GM10847 (cell line): ENCODE results near the gene UBE2E1.

Experiments
- POLR2A ChIP-seq: IDR thresholded peaks from 2 replicates; pipeline ENCODE4 v1.6.1; 2011; ENCODE audit not compliant: insufficient read length; ENCODE audit errors: extremely low read depth

UBE2E1 gene

DNA sequence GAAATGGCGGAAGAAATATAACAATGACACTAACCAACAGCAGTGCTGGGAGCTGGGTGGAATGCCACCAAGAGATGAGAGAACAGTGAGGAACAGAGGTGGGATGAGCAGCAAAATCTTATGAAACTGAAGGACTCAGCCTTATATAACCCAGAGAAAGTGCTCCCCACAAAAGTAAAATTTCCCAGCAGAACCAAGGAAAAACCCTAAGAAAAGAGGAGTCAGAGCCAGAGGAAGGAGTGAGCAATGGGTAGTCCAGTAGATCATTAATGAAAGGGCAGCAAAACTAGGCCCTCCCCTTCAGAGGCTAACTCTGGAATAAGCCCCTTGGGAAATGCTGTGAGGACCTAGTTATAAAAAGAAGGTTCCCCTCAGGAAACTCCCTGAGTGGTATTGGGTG is 24.7 kb upstream of the UBE2E1 start:
- TF ChIP-seq POLR2A, result no peak

DNA sequence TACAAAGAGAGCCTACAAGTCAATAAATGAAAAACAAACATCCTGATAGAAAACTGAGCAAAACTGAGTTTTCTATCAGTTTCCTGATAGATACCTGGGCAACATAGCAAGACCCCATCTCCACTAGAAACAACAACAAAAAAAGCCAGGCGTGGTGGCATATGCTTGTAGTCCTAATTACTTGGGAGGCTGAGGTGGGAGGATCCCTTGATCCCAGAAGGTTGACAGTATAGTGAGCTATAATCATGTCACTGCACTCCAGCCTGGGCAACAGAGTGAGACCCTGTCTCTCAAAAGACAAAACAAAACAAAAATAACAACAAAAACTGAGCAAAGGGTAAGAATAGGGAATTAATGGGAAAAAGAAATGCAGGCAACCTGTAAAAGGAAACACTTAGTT is 23.9 kb upstream of the UBE2E1 start:
- TF ChIP-seq POLR2A, result no peak

DNA sequence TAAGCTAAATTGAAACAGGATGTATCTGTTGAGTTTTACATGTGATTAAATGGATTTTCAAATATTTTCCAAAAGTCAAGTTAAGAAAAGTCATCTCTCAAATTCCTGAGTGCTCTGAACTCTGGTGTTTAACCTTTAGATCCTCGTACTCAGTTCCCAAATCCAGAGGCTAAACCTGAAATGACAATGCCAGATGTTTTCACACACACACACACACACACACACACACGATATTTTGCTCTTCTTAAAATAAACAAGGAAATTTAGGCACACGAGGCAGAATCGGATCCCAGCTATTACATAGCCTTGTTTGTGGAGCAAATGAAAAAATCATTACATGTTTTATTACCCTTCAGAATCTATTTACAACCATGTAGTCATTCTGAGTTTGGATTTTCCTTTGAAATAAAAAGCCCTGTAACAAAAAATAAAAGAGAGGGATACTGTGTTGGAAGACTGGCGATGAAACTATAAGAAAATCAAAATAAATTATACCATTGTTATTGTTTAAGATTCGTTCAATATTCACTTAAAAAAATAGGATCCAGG is 20.6 kb upstream of the UBE2E1 start:
- TF ChIP-seq POLR2A, result no peak

DNA sequence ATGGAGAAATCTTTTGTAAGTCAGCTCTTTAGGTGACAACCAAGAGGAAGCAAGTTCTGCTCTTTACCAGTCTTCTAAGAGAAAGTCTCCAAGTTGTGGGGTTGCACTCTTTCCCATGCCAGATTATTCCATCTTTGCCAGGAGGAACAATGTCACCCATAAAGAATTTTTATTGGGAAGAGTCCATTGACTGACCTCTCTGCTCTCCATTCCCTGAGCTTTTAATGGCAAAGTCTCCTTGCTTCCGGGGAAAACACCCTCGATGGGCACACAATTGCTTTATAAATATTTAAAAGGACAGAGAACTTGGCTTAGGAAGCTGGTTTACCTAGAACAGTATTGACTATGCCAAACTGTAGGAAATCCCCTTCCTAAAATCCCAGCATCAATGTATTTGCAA is 19.9 kb upstream of the UBE2E1 start:
- no peak for TF ChIP-seq POLR2A

DNA sequence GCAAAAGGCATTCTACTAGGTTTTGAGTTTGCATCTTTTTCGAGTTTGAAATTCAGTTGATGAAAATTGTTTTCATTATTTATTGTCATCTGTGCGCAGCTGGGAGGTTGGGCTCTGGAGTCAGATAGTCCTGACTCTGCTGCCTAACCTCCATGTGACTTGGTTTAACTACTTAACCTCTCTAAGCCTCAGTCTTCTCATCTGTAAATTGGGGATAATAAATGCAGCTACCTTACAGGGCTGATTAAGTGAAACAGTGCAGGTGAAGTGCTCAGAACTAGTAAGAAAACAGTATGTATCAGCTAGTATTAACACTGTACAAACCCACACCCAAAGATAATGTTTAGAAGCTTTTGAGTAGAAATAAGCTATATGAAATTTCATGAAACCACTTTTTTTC is 14.1 kb upstream of the UBE2E1 start:
- TF ChIP-seq POLR2A, result no peak

DNA sequence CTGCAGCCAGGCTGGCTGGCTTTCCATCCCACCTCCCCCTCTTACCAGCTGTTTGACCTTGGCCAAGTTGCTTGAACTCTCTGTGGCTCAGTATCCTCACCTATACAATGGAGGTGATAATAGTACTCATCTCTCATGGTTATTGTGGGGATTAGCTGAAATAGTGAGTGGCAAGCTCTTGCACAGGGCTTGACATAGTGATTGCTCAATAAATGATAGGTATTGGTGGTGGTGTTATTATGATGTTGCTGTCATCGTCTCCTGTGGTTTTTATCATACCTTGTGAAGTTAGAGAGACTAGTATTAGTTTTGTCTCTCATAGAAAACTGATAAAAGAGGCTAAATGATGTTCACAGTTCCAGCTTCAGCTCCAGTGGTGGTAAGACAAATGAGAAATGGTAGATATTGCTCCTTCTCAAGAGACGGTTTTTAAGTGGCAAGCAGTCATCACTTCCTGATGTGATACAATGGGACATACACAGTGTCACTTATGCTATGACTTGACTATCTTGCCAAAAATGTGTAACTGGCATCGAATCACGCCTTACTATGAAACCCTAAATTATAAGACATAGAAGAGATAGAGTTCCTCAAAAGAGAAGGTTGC is 12.1 kb upstream of the UBE2E1 start:
- no peak for TF ChIP-seq POLR2A

DNA sequence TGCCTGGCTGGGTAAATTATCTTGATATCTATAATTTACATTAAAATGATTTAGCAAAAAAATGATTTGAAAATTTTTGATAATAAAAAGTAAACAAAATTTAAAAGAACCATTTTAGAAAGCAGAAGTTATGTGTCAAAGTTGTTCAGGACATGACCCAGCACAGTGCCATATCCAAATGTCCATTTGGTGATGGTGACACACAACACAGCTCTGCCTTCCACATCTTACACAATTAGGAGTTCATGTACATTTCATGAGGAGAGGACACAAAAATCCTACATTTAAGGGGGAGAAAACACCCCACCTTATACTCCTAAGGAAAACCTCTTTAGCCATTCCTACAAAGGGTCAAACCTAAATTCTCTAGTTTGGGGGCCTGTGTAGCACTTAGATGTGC is 10.7 kb upstream of the UBE2E1 start:
- TF ChIP-seq POLR2A, result no peak

DNA sequence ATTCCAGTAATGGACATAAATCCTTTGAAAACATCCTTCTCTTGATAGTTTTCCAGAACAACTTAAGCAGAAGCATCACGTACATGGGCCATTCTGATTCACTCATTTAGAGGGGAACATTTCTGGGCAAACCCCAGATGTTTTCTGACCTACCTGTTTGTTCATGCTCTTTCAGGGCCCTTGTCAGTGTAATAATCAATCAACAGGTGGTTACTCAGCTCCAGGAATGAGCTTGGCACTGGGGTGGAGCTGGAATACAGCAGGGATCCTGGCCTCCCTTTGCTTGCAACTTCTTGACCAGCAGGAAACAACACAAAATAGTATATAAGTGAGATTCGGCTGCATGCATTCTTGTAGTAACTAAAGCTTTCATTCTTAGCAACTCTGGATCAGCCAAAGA is 9.2 kb upstream of the UBE2E1 start:
- TF ChIP-seq POLR2A, result no peak

DNA sequence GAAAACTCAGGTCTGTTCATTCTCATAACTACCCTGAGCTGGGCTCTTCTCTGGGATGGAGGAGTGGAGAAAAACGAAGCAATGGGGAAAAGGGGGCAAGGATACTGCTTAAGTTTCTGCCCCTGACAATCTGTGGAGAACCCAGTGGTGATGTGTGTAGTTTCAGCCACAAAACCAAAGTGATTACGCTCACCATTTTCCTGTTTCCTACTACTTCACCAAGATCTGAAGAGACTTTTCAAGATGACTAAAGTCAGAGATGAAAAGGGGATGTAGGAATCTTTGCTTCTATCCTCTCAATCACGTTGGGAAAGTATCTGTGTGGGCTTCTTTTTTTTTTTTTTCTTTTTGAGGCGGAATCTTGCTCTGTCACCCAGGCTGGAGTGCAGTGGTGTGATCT is 8.3 kb upstream of the UBE2E1 start:
- TF ChIP-seq POLR2A, result no peak

DNA sequence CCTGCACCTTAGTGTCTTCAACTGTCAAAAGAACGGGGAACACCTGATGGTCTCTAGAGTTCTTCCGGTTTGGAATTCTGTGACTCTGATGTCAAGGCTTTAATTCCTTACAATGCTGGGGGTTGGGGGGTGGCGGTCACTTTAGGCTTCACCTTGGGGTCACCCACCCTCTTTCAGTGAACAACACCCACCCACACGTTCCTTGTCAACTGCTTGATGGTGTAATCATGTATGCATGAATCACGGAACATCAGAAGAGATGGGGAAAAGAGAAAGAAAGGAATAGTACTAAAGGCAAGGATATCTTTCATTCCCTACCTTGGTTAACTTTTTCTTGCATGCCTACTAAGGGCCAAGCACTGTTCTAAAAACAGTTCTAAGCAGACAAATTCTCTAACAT is 7.3 kb upstream of the UBE2E1 start:
- TF ChIP-seq POLR2A, result no peak

DNA sequence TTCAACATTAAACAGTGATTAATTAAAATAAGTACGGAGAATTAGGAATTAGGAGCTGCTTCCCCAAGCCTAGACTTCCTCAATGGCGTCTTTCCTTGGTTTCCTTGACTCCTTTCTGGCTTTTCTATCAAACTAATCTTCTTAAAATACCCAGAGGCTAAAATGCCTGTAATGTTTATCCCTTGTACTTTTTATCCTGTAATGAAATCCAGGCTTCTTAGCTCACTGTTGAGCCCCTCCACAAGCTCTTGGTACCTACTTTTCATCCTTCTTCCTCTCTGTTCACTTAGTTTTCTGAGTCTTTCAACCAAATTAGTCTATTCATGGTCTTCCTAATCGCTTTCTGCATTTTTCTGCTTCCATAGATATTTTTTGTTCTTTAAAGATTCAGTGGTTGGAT is 6.9 kb upstream of the UBE2E1 start:
- no peak for TF ChIP-seq POLR2A

DNA sequence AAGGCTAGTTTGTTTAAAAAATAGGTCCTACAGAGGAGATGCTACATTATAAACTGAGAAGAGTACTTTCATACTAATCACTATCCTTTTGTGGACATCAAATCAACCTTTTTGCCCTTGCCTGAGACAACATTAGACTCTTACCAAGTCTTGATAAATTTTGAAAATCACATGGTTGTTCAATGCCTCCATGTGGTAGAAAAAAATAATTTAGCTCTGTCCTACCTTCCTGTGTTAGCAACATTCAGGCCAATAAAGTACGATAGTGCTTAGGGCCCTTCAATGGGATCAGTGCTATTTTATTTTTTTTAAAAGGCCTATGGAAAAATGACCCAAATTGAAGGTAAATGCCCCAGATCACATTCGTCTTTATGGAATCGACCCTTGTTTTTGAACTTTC is 5.0 kb upstream of the UBE2E1 start:
- TF ChIP-seq POLR2A, result no peak

DNA sequence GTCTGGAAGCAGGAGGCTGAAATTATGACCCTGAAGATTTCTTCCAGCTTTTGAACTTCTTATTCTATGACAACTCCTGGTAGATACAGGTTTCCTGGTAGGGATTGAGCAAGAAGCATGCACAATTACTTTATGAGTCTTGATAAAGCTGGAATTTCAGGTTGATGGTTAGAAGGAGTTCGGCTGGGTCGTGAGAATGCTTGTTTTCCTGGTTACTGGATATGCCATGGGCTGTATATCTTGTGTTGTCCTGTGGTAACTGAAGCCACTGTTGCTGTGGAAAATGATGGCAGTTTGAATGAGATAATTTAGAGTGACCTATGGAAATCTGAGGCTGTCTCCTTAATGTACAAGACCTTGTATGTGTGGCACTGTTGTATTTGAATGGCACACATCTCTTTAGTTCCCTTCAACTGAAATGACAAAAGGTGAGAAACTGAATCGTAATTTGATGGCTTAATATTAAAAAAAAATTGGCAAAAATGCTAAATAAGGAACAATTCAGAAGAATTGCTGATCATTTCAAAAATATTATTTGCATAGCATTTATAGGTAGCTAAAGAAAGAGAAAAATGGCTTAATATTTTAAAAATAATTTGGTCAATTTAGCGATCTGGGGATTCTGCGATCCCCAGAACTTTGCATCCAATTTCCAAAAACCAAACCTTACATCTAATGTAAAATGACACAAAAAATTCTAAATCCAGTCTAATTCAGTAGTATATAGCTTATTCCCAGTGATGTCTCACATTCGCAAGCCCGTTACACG is 1.1 kb upstream of the UBE2E1 start:
- no peak for TF ChIP-seq POLR2A

DNA sequence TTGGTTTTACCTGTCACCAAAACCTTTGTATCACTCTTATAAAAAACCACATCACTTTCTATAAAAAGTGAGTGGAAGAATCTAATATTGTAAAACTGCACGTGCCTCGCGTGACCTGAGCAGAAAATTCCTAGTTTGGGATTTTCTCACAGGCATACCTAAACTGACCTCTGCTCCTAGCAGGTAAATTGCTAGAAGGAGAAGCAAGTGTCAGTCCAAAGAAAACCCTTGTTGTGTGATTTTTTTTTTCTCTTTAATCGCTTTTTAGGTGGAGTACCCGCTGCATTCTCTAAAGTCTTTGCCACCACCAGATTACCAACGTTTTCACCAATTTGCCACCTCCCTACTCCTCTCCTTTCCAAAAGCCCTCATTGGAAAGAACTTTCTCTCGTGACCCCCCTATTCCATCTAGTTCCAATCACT is 534 bp upstream of the UBE2E1 start:
- TF ChIP-seq POLR2A, result no peak

DNA sequence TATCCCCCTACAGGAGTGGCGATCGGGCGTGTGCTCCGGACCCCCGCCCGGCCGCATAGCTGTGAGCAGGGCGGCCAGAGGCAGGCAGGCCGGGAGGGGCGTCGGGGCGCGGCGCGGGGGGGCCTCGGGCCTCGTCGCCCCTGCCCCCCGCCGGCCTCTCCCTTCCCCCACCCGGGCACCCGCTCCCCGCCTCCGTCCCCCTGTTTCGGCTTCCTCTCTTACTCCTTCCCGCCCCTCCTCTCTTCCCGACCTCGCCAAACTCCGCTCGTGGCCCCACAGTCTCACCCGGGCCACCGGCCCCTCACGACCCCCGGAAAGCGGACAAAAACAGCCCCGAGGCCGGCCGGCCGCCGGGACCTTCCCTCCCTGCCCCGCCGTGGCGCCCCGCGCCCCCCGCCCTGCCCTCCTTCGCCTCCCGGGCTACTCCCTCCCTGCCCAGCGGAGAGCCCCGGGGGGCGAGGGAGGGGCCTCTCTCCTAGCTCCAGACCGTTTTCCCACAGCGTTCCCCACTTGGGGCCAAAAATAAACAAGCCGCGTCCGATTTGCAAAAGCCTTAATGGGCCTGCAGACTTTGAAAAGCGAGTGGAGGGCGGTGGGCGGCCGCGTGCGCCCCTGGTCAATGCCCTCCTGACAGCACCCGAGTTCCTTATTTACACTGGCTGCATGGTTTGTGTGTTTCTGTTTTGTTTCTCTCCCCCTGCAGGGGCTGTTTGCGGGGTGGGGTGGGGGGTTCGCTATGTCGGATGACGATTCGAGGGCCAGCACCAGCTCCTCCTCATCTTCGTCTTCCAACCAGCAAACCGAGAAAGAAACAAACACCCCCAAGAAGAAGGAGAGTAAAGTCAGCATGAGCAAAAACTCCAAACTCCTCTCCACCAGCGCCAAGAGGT is 1.0 kb downstream of the UBE2E1 start:
- no peak for TF ChIP-seq POLR2A
